GM23338 (cell line): ENCODE data around the gene FSTL3. TPM values are rescaled to one million over a fixed set of nuclear protein-coding genes. Genes with fewer than 3 reads are reported as not detected.

Experiments
- ATAC-seq: fragments of 200-7000 bp; cut with Tn5 transposase; 3 replicates; pipeline ENCODE4 v1.9.1; 2020
- DNase-seq: peaks from one replicate; pipeline ENCODE4 v3.0.0-alpha.2; 2015; ENCODE audit warnings: low spot score
- H2AFZ ChIP-seq: fragments of 200-600 bp; sonication (generic); 2 replicates; pipeline ENCODE4 v1.8.0; 2016; ENCODE audit warnings: antibody characterized with exemption, mild to moderate bottlenecking, moderate library complexity
- H3F3A ChIP-seq: fragments of 200-600 bp; sonication (generic); replicated peaks from 2 replicates; pipeline ENCODE4 v1.8.0; 2017; ENCODE audit warnings: antibody characterized with exemption, mixed run types, low read depth
- H3K27ac ChIP-seq: fragments of 200-600 bp; sonication (generic); 2 replicates; pipeline ENCODE4 v1.6.1; 2016; ENCODE audit warnings: low read depth
- H3K27me3 ChIP-seq: fragments of 200-600 bp; sonication (generic); 2 replicates; pipeline ENCODE4 v1.8.0; 2016; ENCODE audit warnings: mild to moderate bottlenecking, mixed run types, moderate library complexity; ENCODE audit not compliant: insufficient read depth
- H3K36me3 ChIP-seq: fragments of 200-600 bp; sonication (generic); 2 replicates; pipeline ENCODE4 v1.8.0; 2016; ENCODE audit warnings: mild to moderate bottlenecking; ENCODE audit not compliant: insufficient read depth
- H3K4me1 ChIP-seq: fragments of 200-600 bp; sonication (generic); 2 replicates; pipeline ENCODE4 v1.8.0; 2016; ENCODE audit warnings: mild to moderate bottlenecking, moderate library complexity; ENCODE audit not compliant: insufficient read depth
- H3K4me2 ChIP-seq: fragments of 200-600 bp; sonication (generic); 2 replicates; pipeline ENCODE4 v1.7.1; 2017; ENCODE audit warnings: mixed run types
- H3K4me3 ChIP-seq: fragments of 200-600 bp; sonication (generic); 2 replicates; pipeline ENCODE4 v1.6.1; 2016; ENCODE audit warnings: mixed run types
- H3K79me2 ChIP-seq: fragments of 200-600 bp; sonication (generic); replicated peaks from 2 replicates; pipeline ENCODE4 v1.8.0; 2017; ENCODE audit warnings: mild to moderate bottlenecking; ENCODE audit not compliant: insufficient read depth
- H3K9me2 ChIP-seq: fragments of 200-600 bp; sonication (generic); 2 replicates; pipeline ENCODE4 v1.8.0; 2017; ENCODE audit not compliant: insufficient read depth
- H4K20me1 ChIP-seq: fragments of 200-600 bp; sonication (generic); replicated peaks from 2 replicates; pipeline ENCODE4 v1.8.0; 2017; ENCODE audit warnings: mild to moderate bottlenecking; ENCODE audit not compliant: insufficient read depth
- H3K27ac Mint-ChIP-seq: 2 replicates; pipeline ENCODE4 v1.8.0; 2020; ENCODE audit warnings: inconsistent platforms, mild to moderate bottlenecking, moderate library complexity, mixed read lengths
- H3K27me3 Mint-ChIP-seq: 3 replicates; pipeline ENCODE4 v1.8.0; 2022; ENCODE audit warnings: low read depth, mild to moderate bottlenecking, moderate library complexity, mixed read lengths, inconsistent platforms; ENCODE audit not compliant: insufficient read depth, poor library complexity
- H3K36me3 Mint-ChIP-seq: 3 replicates; pipeline ENCODE4 v1.8.0; 2021; ENCODE audit warnings: low read depth, mild to moderate bottlenecking, inconsistent platforms, moderate library complexity, mixed read lengths
- H3K4me1 Mint-ChIP-seq: 3 replicates; pipeline ENCODE4 v1.8.0; 2020; ENCODE audit warnings: mild to moderate bottlenecking, inconsistent platforms, mixed read lengths
- H3K4me3 Mint-ChIP-seq: 3 replicates; pipeline ENCODE4 v1.8.0; 2021; ENCODE audit warnings: moderate library complexity, mild to moderate bottlenecking, inconsistent platforms, mixed read lengths
- H3K9me3 Mint-ChIP-seq: 3 replicates; pipeline ENCODE4 v1.8.0; 2020; ENCODE audit warnings: moderate library complexity, mild to moderate bottlenecking, inconsistent platforms, mixed read lengths
- CREB1 ChIP-seq: fragments of 250-450 bp; sonication (Bioruptor Pico); IDR thresholded peaks from 2 replicates; pipeline ENCODE4 v1.5.0; 2020; ENCODE audit warnings: low read depth, mild to moderate bottlenecking, moderate library complexity
- CTCF ChIP-seq, 2 experiments: fragments of 200-600 bp in 1 of 2; sonication (generic) in 1 of 2; conservative IDR thresholded peaks; 2 replicates each; pipeline versions ENCODE4 v1.5.1 to v1.6.1; 2016 to 2017; ENCODE audit warnings: antibody characterized with exemption in 2 of 2, low read depth in 2 of 2, mild to moderate bottlenecking in 2 of 2, moderate library complexity in 1 of 2
- ETS1 ChIP-seq: IDR thresholded peaks from 2 replicates; pipeline ENCODE4 v1.6.1; 2016; ENCODE audit warnings: antibody characterized with exemption
- EZH2 ChIP-seq: fragments of 200-600 bp; sonication (generic); IDR thresholded peaks from one replicate; pipeline ENCODE4 v1.8.0; 2017; ENCODE audit warnings: antibody characterized with exemption, mild to moderate bottlenecking, low read depth; ENCODE audit not compliant: unreplicated experiment
- EZH2phosphoT487 ChIP-seq: fragments of 200-600 bp; sonication (generic); IDR thresholded peaks from one replicate; pipeline ENCODE4 v1.8.1; 2018; ENCODE audit warnings: antibody characterized with exemption; ENCODE audit not compliant: unreplicated experiment
- JUNB ChIP-seq: IDR thresholded peaks from one replicate; pipeline ENCODE4 v1.6.1; 2016; ENCODE audit warnings: antibody characterized with exemption; ENCODE audit not compliant: unreplicated experiment
- NANOG ChIP-seq: IDR thresholded peaks from 2 replicates; pipeline ENCODE4 v1.6.1; 2016; ENCODE audit warnings: antibody characterized with exemption, borderline replicate concordance
- POLR2AphosphoS5 ChIP-seq: IDR thresholded peaks from 2 replicates; pipeline ENCODE4 v1.6.1; 2016; ENCODE audit warnings: antibody characterized with exemption, low read depth
- REST ChIP-seq: IDR thresholded peaks from one replicate; pipeline ENCODE4 v1.6.1; 2018; ENCODE audit warnings: antibody characterized with exemption; ENCODE audit not compliant: unreplicated experiment
- STAT1 ChIP-seq: IDR thresholded peaks from one replicate; pipeline ENCODE4 v1.6.1; 2016; ENCODE audit warnings: antibody characterized with exemption; ENCODE audit not compliant: unreplicated experiment
- ZNF114 ChIP-seq: fragments of 250-450 bp; sonication (Bioruptor Pico); IDR thresholded peaks from 2 replicates; pipeline ENCODE4 v1.5.0; 2020; ENCODE audit warnings: mild to moderate bottlenecking, moderate library complexity
- ZNF331 ChIP-seq: fragments of 250-450 bp; sonication (Bioruptor Pico); IDR thresholded peaks from 2 replicates; pipeline ENCODE4 v1.5.0; 2020; ENCODE audit warnings: low read depth, mild to moderate bottlenecking, moderate library complexity
- ZNF462 ChIP-seq: fragments of 250-450 bp; sonication (Bioruptor Pico); IDR thresholded peaks from 2 replicates; pipeline ENCODE4 v1.5.0; 2020; ENCODE audit warnings: mild to moderate bottlenecking, moderate library complexity
- polyA plus RNA-seq: library from polyadenylated mRNA; unstranded; fragments of >200 nt; fragmentation: Nextera tagmentation; extraction: Ambion mirVana; gene quantifications from 2 replicates; pipeline ENCODE4 v1.2.1, GENCODE V29; 2016
- total RNA-seq: library from RNA; depleted of rRNA; stranded (reverse); fragments of >200 nt; shearing (Covaris generic); gene quantifications from 2 replicates; pipeline ENCODE4 v1.2.3, GENCODE V29; 2014

The FSTL3 gene
- total and polyA plus RNA-seq, 2 experiments from 2014 or later, result 3.1 to 10.1 TPM

- Histone ChIP-seq H3K36me3 (no peaks in the 10 kb centered on the region; the same call in 1 of the 2 replicates), H3F3A (no peaks in the 10 kb centered on the region), H3K4me3 (no peak overlapping the region), H4K20me1 (no peaks in the 10 kb centered on the region; the same call in 1 of the 2 replicates), H3K79me2 (no peaks in the 10 kb centered on the region), H3K9me2 (no peaks in the 10 kb centered on the region), H3K4me2 (no peak overlapping the region), H2AFZ (no peak overlapping the region), H3K27me3 (no peaks in the 10 kb centered on the region), H3K4me1 (no peaks in the 10 kb centered on the region), H3K27ac (no peak overlapping the region)
- no peak overlapping the region for H3K4me3 Mint-ChIP-seq
- no peak overlapping the region for H3K27ac Mint-ChIP-seq
- H3K27me3 Mint-ChIP-seq, result no peaks in the 10 kb centered on the region
- H3K9me3 Mint-ChIP-seq, result peaks cover 2% of the 10 kb centered on the region; the same call in 1 of the 3 replicates
- ATAC-seq (no peak), DNase-seq (no peak)
- TF ChIP-seq CTCF (conservative IDR thresholded peaks at IDR 0.05; ENCODE audit: low read depth in 2 of 2), result no peak
- TF ChIP-seq NANOG, result no peak
- TF ChIP-seq EZH2phosphoT487, result no peak
- no peak for TF ChIP-seq ZNF331
- TF ChIP-seq EZH2, result no peak
- TF ChIP-seq REST, result no peak
- TF ChIP-seq ZNF462 (CRISPR knock-in tag), result no peak
- TF ChIP-seq ZNF114 (CRISPR knock-in tag), result no peak
- no peak for TF ChIP-seq CREB1 (CRISPR knock-in tag)
- TF ChIP-seq ETS1, result no peak
- no peak for TF ChIP-seq POLR2AphosphoS5
- no peak for TF ChIP-seq JUNB
- TF ChIP-seq STAT1, result no peak
- no peaks in the 10 kb centered on the region for H3K36me3 Mint-ChIP-seq
- H3K4me1 Mint-ChIP-seq, result no peaks in the 10 kb centered on the region
These were observed 51.1 kb downstream of the FSTL3 start for GRCh38 chr19:726993-727956.
